ENCODE data around the gene RFT1.

Gene RFT1, protein sequence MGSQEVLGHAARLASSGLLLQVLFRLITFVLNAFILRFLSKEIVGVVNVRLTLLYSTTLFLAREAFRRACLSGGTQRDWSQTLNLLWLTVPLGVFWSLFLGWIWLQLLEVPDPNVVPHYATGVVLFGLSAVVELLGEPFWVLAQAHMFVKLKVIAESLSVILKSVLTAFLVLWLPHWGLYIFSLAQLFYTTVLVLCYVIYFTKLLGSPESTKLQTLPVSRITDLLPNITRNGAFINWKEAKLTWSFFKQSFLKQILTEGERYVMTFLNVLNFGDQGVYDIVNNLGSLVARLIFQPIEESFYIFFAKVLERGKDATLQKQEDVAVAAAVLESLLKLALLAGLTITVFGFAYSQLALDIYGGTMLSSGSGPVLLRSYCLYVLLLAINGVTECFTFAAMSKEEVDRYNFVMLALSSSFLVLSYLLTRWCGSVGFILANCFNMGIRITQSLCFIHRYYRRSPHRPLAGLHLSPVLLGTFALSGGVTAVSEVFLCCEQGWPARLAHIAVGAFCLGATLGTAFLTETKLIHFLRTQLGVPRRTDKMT

DNA sequence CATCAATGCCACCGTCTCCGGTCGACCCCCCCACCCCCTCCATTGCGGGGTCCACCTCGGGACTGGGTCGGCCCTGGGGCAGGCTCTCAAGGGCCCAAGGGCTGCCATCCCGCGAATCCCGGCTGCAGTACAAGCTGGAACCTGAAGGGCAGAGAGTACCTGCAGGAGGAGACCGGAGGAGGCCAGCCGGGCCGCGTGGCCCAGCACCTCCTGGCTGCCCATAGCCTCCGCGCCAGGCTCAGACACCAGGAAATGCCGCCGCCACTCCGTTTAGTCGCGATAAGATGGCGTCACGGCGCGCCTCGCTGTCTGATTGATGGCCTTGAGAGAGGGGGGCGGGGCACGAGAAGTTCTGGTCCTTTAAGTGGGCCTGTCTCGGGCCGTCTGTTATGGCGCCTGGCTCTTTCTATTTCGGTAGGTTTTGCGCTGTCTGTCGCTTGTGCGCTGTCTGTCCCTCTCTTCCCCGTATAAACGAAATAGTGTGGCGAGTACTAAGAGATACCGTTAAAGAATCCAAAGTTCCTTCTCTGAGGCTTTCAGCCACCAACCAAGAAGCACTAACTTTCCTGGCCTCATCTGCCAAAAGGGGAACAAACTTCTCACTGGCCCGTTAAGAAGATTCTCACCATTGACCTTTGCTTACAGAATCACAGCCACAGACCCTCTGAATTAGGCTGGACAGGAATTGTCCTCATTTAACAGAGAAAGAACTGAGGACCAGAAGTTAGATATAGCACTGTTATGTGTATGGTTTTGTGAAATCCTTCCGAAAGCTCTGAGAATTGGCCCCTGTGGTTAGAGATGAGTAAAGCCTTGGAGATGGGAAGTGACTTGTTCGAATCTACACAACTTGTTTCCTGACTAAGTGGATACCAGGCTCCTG is at the start of gene RFT1:
RFT1 (minus strand) TSS at position 257 of the 883 bp plus-strand sequence; CDS start at position 222, 35 bp downstream.
- DNase-seq (ENCODE audit: low spot score) = peak; percentile 94

DNA sequence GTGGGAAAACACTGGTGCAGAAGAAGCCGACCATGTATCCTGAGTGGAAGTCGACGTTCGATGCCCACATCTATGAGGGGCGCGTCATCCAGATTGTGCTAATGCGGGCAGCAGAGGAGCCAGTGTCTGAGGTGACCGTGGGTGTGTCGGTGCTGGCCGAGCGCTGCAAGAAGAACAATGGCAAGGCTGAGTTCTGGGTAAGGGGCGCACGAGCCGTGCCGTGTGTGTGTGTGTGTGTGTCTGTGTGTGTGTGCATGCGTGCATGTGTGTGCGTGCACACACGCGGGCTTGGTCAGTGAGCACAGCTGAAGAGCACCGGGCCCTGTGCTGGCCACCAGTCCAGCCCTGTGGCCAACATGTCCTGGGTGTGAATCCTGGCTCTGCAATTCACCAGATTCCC is 49.3 kb upstream of the RFT1 start:
- DNase-seq (ENCODE audit: low spot score) = no peak

DNA sequence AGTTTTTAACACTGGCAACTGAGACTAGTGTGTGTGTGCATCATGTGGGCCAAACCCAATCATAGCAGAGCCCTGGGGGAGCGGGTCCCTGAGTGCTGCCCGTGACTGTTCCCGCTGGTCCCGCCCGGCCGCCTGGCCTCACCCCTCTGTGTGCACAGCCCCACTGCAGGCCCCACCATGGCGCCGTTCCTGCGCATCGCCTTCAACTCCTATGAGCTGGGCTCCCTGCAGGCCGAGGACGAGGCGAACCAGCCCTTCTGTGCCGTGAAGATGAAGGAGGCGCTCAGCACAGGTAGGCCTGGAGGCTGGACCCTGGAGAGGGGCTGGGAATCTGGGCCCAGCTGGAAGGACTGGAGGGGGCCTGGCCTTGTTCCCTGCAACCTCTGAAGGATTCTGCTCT is 48.0 kb upstream of the RFT1 start:
- DNase-seq (ENCODE audit: low spot score) = no peak

DNA sequence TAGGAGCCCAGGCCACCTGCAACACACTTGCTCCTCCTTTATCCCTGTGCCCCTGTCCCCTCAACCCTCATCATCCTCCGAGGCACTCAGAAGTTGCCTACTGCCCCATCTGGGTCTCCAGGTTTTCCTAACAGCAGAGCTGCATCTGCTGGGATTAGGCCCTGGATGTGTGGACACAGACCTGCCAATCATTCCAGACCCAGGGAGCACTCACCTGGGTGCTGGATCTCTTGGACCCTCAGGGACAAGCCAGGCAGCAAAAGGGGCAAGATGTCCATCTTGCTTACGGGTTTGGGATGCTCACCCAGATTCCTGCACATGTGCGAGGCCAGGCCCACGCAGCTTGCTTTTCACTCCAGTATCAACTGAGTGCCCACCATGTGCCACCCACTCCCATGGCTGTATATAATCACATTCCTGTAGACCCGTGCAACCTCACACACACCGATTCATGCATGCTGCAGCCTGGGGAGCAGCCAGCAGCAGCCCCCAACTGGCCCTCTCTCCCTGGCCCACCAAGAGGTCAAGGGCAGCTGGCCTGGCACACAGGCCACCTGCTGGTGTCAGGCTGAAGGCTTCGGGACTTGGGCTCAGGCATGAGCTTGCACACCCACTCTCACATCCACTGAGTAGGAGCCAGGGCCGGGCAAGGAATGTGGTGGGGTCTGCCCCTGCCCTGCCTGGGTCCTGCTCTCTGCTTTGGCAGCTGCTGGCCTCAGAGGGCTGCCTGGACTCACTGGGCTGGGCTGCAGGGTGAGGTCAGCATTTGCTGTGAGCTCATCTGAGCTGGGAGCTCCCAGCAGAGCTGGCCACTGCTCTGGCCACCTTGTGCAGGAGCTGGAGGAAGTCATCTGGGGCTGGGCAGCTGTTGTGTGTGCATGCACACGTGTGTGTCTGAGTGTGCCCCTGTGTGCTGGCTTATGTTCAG is 45.6 kb upstream of the RFT1 start:
- DNase-seq (ENCODE audit: low spot score) = no peak

DNA sequence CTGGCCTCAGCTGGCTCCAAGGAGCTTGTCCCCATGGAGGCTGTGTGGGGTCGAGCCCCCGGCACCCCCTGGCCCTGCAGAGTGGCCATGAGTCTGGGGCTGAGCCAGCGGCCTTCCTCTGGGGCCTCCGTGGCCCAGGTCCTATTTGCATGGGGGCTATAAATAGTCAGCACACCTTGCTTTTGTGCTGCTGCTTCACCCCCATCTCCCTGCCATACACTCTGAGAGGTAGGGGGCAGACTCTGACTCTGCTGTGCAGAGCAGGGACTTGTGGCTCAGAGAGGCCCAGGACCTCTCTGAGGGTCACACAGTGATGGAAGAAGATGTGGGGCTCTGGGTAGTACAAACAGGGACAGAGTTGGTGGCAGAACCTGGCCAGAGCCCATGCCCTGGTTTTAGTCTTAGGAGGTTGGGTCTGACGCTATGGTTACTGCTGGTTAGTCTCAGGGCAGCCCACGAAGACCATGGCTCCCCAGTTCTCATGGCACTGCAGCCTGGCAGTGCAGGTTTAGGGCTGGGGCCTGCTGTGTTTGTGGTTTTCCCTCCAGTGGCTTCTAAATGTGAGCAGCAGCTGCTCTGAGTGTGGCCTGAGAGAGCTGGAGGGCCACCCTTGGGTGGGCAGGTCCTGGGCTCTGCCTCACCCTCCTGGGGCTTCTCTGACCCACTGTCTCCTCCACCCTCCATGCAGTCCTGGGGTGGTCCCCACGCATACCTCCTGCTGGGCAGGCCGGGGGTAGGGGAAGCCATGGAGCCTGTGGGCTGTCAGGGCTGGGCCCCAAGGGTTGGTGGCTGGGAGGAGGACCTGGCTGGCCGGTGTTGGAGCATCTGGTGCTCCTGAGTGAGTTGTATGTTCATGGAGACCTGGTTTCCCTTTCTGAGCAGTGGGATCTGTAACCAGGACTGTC is 44.4 kb upstream of the RFT1 start:
- no peak for DNase-seq (ENCODE audit: low spot score)

DNA sequence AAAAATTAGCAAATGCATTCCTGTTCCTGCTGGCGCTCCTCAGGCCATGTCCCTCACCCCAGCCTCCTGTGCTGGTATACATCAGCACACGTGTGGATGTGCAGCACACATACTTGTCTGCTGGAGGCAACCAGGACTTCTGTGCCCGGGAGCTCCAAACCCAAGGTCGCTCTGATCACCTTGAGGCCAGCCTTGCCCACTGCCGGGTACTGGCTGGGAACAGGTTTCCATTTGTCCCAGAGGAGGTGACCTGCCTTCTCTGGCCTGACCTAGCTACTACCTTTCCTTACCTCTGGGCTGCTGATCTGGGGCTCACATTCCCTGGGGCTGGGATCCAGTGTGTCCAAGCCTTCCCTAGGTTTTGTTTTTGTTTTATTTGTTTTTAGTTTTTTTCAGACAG is 42.9 kb upstream of the RFT1 start:
- DNase-seq (ENCODE audit: low spot score) = no peak

DNA sequence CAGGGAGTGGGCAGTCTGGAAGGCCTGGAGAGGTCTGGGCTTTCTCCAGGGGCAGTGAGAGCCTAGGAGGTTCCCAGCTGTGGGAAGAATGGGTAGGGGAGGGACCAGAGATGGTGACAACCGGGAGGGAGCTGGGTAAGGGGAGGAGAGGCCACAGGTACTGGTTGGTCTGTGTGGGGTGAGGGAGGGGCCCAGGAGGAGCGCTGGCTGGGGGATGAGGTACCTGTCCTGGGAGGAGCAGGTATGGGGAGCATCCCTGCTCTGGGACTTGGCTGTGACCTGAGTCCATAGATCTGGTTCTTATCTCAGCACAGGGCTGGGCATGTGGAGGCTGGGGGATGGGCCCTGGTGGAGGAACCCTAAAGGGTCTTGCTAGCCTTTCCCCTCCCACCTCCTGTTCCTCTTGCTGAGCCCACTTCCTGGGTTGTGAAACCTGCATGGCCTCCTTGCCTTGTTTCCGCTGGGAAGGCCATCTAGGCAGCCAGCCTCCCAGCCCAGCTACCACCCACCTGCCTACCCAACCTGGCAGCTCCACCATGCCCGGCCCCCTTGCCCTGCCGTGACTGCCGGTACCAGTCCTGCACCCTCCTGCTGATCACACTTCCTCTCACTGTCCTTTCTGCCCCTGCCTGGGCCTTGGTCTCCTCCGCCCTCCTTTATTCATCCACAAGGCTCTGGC is 41.7 kb upstream of the RFT1 start:
- no peak for DNase-seq (ENCODE audit: low spot score)

DNA sequence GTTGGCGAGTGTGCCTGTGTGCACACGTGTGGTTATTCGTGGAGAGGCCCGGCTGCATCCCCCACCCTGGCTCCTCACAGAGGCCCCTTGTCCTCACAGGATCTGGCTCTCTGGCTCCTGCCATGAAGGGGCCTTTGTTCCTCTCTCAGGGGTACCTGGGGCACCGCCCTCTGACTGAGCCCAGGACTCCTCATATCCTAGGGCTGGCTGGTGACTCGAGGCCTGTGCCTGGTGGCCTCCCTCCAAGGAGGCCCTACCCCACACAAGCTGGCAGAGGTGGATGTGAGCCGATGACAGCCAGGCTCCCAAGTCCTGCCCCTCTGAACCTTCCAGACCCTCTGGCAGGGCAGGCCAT is 40.8 kb upstream of the RFT1 start:
- no peak for DNase-seq (ENCODE audit: low spot score)

DNA sequence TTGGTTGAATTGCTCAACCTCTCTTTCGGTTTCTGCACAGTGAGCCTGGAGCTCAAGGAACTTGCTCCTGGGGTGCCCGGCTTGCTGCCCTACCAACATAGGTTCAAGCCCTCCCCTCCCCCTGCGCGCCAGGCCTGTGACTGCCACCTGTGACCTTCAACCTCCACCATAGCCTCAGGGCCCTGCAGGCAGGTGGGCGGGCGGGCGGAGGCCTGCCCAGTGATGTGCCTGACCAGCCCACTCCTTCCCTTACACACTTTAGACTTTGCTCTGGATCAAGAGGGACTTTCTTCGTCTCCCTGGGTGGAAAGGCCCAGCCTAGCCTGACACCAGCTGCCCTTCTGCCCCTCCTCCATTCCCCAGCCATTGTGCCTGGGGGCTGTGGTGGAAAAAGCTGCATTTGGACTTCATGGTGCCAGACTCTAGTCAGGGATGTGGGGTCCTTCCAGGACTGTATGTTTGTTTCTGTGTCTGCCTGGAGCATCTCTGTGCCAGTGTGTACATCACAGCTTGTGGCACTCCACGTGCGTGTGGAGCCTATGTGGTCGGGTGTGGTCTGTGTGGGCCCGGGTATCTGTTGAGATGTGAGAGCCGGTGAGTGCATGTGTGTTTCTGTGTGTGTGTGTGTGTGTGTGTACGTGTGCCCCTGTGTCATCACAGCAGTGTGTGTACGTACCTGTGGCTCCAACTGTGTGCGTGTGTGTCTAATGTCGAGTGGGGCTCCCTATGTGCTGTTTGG is 40.3 kb upstream of the RFT1 start:
- no peak for DNase-seq (ENCODE audit: low spot score)

DNA sequence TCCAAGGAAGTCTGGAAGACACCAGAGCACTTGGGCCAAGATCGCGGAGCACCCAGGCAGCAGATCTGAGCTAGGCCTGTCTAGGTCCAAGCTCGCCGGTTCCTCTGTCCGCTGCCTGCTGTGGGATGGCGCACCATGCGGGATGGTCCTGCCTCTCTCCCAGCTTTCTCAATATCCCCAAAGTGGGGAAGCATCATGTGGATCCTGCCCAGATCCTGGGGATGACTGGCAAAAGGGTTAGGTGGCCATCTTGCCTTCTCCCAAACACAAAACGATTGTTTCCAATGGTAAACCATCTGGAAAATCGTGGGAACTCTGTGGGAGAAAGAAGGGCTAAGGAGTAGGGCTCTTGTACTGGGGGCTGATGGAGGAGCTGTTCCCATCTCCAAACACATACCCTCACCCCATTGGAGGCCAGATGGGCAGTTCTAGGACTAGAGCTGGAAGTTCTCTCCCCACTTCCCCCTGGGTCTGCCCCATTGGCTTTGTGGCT is 39.6 kb upstream of the RFT1 start:
- no peak for DNase-seq (ENCODE audit: low spot score)

DNA sequence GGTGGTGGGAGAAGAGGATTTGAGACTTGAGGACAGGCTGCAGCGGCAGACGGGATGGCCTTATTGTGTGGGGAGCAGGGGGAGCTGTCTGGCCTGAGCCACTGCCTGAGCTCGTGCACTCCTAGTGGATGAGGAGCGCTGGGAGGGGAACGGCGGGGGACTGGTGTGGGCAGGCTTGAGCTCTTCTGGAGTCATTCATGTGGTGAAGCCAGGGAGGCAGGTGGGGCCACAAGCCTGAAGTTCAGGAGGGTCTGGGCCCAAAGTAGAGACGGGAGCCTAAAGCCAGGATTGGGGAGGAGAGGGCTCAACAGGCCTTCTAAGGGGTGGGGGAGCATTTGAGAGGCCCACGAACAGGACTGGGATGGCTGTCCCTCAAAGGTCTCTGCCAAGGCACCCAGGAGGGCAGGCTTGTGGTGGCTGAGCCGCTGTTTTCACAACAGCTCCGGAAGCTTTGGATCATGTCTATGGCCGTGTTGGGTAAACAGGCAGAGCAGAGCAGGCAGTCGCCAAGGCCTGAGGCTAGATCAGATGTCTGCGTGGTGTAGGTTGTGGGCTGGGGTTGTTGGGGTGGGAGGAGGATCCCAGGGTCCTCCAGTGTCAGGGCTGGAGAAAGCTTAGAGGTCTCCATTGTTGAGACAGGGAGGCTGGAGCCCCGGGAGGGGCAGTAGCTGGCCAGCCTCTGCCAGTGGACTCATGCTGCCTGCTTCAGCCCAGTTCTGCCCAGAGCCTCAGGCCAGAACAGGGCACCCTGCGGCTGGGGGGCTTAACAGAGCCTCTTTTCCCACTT is 39.0 kb upstream of the RFT1 start:
- DNase-seq (ENCODE audit: low spot score) = no peak

DNA sequence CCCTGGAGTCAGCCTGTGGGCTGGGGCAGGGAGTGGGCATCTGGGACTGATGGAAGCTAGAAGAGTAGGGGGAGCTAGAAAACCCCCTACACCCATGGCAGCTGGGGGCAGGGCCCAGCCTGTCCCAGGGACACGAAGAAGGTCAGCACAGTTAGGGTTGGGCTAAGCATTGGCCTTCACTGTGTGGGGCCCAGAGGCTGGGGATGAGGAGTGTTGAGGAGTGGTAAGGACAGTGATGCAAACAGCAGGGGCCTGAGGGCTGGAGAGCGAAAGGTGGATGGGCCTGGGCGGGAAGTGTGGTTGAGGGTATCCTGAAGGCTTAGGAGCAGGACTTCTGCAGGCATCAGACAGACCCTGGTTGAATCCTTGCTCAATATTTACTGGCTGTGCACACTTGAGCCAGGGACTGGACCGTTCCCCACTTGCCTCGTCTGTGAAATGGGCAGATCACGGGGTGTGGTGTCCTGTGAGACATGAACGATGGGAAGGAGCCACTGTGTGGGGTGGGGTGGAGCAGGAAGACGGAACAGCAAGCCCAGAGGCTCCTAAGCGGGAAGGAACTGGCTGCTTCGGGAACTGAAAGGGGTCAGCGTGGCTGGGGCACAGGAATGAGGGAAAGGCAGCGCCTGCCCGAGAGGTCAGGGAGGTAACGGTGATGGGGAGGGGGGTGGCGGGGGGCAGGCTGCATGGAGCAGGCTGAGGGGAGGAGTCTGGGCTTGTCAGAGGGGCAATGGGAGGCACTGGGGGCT is 38.1 kb upstream of the RFT1 start:
- no peak for DNase-seq (ENCODE audit: low spot score)

DNA sequence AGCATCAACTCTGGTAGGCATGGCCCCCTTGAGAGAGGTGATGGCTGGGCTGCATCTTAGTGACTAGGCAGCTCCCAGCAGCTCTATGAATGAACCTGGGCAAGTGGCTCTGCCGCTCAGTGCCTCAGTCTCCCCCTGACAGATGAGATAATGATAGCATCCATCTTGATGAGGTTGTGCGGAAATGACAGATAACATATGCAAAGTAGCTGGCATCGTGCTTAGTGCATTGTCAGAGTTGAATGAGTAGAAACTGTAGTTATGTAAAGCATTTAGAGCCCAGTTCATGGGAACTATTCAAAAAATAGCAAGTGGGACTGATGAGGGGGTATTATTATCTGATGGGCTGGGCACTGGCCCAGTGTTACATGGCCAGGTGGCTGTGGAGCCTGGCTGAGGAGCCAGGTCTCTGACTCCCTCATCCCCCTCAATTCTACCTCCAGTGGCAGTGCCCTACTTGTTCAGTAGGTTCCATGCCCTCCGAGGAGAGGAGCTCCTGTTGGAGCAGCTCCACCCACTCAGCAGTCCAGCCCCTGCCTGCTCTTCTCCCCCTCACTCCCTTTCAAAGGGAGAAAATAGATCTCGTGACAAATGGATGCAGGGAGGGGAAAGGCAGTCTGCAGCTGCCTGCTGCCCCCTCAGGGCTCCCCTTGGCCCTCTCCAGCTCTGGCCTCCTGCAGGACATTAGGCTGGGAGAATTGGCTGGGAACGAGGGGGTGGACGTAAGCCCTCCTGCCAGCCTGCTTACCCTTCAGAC is 37.4 kb upstream of the RFT1 start:
- no peak for DNase-seq (ENCODE audit: low spot score)

DNA sequence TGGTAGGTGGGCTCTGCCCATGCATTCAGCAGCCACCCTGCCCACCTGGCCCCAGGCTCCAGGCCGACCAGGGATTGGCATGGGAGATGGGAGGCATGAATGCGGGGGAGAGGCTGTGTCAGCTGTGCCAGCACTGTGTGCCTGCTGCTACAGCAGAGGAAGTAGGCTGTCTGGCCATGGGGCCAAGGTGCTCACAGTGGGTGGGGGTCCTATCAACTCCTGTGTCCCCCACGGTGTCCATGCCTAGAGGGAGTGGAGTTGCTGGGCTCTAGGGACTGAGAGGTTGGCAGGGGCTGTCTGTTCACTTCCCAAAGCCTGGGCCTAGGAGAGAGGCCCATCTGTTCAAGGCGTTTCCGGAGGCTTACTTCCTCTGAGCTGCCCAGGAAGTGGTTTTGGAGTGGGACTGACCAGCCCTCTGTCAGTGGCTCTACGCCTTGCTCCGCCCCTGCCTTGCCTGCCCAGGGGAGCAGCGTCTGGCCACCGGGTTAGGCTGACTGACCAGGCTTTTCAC is 36.6 kb upstream of the RFT1 start:
- peak; percentile 45 for DNase-seq (ENCODE audit: low spot score)

DNA sequence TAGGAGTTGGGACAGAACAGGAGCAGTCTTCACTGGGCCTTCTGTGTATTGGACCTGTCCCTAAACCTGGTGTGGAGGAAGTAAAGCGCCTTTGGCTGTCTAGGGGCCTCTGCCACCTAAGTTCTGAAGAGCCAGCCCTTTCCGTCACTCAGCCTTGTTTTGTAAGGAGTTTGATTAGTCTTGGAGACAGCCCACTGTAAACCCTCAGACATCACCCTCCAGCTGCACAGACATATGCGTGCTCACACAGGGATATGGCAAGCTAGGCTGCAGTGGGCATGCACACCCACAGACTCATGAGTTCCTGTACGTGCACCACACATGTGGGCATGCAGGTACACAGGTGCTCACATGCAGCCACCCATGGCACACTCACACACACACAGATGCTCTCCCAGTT is 36.0 kb upstream of the RFT1 start:
- no peak for DNase-seq (ENCODE audit: low spot score)

DNA sequence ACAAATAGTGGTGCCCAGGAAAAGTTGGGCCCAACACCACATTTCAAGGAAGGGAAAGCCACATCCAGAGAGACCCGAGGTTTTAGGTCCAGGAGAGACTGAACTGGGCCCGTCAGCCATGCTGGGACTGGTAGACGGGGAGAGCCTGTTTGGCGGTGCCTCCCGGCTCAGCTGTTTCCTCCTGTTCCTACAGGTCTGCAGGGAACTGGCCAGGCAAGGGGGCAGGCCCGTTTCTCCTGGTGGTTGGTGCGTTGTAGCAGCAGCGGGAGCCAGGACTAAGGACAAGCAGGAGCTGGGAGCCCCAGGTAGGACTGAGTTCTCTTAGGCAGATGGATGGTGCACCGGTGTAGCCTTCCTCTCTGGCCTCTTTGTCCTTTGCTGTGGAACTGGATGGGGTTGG is 34.7 kb upstream of the RFT1 start:
- no peak for DNase-seq (ENCODE audit: low spot score)

Measured in kidney tubule cell (primary cell).